ENCODE measurements around the gene ACYP2.
A peak's percentile ranks its signal among the peaks of the same experiment; 100 is the strongest.
"Not testable (repeated sequence)": the region's sequence is repeated elsewhere in the genome, so short reads cannot be mapped to it uniquely, and the experiment has no call there.

ACYP2 gene

GRCh38 chr2:54226260-54226659, 110.8 kb downstream of the ACYP2 start:
- no peak for DNase-seq (ENCODE audit: low spot score)

- DNase-seq (ENCODE audit: low spot score): no peak
Measured at GRCh38 chr2:54227798-54228197, 112.4 kb downstream of the ACYP2 start.

GRCh38 chr2:54228945-54229344, 113.5 kb downstream of the ACYP2 start:
- DNase-seq (ENCODE audit: low spot score): no peak

GRCh38 chr2:54233832-54234649, 118.6 kb downstream of the ACYP2 start:
- DNase-seq (ENCODE audit: low spot score): no peak

DNA sequence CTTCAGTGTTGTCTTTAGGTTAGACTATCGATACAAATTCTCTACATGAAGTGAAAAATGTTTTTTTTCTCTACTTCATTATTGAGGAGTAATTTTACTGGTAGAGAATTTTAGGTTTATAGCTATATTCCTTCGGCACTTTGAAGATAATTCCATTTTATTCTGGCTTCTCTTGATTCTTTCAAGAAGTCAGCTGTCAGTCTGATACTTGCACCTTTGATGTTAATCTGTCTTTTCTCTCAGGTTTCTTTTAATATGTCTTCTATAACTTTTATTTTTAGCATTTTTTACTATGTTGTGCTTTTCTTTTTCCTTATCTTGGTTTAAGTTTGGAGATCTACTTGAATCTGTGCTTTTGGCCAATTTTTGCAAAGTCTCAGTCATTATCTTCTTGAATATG, 122.0 kb downstream of the ACYP2 start:
- no peak for DNase-seq (ENCODE audit: low spot score)

DNA sequence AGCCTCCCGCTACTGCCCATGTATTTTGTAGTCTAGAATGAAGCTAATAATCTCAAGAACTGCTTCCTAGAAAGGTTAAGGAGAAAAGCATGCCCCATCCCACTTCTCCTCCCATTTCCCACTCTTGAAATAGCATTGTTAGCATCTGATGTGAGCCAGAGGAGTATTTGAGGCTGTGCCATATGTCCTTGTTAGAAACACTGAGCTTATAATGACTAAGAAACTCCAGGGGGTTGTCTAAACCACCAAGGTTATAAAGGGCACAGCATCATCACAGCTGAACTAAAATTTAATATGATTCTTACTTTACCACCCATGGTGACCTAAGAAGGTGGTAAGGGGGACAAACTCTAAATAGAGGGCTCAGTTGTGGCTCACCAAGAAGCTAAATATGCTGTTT, 124.0 kb downstream of the ACYP2 start:
- DNase-seq (ENCODE audit: low spot score): peak; percentile 73

DNA sequence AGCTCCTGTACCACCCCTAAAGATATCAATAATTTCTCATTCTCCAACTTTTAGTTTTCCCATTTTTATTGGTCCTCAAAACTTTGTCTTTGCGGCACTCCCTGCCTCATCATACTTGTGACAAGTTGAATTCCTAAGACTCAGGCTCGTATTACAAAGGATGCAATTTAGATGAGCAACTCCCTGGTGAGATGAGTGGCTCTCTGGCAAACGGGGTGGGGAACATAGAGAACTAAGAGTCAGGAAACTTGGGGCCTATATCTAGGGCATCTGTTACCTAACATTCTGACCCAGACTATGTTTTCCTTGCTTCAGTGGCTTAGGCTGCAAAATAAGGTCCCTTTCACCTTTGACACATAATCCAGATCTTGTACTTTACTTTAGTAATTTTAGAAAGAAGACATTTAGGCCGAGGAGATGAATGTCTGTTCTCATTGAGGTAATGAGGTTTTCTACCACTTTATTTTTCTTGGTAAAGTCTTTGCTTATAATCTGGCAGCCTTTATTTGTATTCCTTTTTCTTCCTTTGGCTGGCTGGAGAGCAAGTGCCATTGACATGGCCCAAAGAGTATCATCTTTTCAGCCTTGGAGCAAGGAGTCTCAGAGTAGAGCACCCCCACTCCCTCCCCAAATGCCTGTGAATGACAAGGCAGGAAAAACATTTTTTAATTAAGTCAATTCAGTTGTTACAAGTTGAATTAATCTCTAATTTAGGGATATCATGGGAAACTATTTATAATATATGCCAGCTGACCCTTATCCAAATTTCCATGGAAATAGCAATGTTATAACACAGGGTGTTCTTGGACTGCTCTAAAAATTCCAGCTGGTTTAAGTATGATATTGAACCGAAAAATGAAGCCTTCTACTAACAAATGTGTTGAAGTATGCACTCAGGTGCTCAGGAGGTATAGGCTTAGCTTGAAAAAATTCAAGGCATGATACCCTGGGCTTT, 125.4 kb downstream of the ACYP2 start:
- no peak for DNase-seq (ENCODE audit: low spot score)

GRCh38 chr2:54247115-54247514, 131.7 kb downstream of the ACYP2 start:
- no peak for DNase-seq (ENCODE audit: low spot score)

DNA sequence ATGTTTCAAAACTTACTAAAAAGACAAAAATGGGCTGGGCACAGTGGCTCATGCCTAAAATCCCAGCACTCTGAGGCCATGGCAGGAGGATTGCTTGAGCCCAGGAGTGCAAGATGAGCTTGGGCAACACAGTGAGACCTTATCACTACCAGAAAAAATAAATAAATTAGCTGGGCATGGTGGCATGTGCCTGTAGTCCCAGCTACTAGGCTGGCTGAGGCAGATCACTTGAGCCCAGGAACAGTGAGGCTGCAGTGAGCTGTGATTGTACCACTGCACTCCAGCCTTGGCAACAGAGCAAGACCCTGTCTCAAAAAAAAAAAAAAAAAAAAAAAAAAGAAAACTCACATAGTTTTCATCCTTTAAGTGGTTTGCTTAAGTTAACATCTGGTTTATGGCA, 134.2 kb downstream of the ACYP2 start:
- no peak for DNase-seq (ENCODE audit: low spot score)

GRCh38 chr2:54254180-54254579, 138.8 kb downstream of the ACYP2 start:
- no peak for DNase-seq (ENCODE audit: low spot score)

GRCh38 chr2:54255230-54256090, 140.0 kb downstream of the ACYP2 start:
- DNase-seq (ENCODE audit: low spot score): no peak

DNA sequence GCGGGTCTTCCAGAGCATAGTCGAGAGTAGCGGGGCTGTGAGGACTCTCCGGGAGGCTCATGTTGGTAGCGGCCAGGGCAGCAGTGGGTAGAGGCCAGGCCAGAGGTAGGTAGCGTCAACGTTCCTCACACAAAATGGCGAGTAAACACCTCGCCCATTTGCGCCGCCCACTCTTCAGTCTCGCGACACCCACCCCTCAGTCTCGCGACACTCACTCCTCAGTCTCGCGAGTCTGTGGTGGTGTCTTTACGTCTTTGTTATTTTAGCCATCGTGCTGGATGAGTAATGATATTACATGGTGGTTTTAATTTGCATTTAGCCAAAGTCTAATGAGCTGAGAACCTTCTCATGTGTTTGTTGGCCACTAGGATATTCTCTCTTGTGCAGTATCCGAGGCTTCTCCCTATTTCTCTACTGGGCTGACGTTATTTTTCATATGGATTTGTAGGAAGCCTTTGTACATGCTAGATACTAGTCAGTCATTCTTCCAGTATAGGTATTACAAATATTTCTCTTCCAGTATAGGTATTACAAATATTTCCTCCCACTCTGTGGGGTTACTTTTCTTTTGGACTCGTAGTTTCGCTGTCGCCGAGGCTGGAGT, 140.8 kb downstream of the ACYP2 start, which contains the start of gene TSPYL6:
TSS of gene TSPYL6 (minus strand) at position 139 of the 604 bp plus-strand sequence. CDS start at position 61, 78 bp downstream.
- no peak for DNase-seq (ENCODE audit: low spot score)

DNA sequence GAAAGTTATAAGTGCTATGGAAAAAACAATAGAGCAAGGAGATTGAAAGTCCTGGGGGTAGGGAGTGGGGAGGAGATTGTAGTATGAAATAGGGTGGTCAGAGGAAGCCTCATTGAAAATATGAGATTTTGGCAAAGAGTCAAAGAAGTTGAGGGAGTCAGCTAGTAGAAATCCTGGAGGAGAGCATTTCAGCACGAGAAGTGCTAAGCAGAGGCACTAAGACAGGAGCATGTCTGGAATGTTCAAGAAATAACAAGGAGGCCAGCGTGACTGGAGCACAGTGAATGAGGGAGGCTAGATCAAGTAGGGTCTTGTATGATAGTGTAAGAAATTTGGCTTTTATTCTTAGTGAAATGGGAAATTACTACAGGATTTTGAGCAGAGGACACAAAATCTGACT, 142.8 kb downstream of the ACYP2 start:
- no peak for DNase-seq (ENCODE audit: low spot score)

GRCh38 chr2:54259413-54260240, 144.2 kb downstream of the ACYP2 start:
- DNase-seq (ENCODE audit: low spot score): peak; percentile 8

GRCh38 chr2:54260241-54260595, 144.8 kb downstream of the ACYP2 start:
- no peak for DNase-seq (ENCODE audit: low spot score)

- no peak for DNase-seq (ENCODE audit: low spot score)
Measured at GRCh38 chr2:54261537-54261936, 146.1 kb downstream of the ACYP2 start.

DNA sequence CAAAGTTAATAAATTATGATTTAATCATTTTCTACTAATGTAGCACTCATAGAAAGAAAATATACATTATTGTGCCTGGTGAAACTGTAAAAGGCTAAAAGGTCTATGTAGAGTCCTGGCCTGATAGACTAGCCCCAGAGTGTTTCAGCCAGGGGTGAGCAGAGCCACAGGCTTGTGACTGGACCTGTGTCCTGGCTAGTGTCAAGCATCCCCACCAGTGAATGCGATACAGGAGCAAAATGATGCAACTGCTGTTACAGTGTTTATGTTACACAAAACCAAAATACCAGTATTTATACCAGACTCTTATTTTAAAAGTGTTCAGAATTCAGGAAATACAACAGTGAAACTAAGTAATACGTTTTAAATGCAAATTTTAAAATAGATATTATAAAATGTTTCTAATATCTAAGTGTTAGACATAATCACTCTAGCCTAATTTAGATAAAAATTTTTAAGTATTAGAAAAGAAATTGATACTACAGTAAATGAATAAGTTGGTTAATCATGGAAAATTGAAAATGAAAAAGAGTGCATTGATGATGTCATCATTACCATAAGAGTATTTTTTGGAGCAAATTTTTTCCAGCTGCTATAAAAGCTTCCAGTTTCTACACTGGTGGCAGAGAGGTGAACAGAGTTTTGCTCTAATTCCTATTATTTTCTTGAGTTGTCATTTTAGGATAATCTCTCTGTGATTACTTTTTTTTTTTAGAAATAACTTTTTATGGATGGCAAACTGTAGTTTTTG, 146.8 kb downstream of the ACYP2 start:
- no peak for DNase-seq (ENCODE audit: low spot score)

GRCh38 chr2:54265081-54265480, 149.7 kb downstream of the ACYP2 start:
- DNase-seq (ENCODE audit: low spot score): not testable (repeated sequence)

DNA sequence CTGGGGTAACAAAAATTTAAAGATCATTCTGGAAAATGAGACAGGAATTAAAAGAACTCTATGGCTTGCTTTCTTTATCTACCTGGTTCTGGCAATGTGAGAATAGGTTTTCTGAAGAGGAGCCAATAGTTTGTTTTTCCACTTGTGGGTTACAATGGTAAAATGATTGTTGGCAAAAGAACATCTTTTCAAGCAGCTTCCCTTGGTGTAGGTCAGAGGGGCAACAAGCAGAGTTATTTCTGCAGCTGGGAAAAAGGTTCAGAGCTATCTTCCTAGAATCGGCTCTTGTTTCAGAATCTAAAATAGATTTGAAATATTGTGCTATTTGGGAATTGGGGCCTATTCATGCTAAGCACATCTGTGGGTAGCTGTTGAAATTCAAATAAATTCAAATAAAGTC, 152.2 kb downstream of the ACYP2 start:
- no peak for DNase-seq (ENCODE audit: low spot score)

DNA sequence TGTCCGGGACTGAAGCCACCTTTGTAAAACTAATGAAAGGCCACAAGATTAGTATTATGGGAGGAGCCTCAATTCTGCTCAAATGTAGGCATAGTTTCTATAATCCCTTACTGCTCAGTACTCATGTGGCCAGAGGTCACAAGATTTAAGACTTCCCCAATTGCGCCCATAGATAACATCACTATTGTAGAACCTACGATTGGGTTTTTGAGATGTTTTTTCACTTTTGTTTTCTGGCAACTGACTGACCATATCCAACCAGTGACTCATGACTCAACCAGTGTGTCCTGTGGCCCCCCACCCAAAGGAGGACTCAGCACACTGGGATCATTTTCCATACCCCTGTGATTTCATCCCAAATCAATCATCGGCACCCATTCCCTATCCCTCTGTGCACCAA, 155.8 kb downstream of the ACYP2 start:
- DNase-seq (ENCODE audit: low spot score): no peak
